HCT116 (cell line): Measurements from ENCODE around the gene ZNF474. TPM values are rescaled to one million over a fixed set of nuclear protein-coding genes. Genes with fewer than 3 reads are reported as not detected.

Source experiments
- ATAC-seq: fragments of 200-7000 bp; cut with Tn5 transposase; 2 replicates; pipeline ENCODE4 v1.9.1; 2020; ENCODE audit warnings: mild to moderate bottlenecking, moderate library complexity
- BruUV-seq: library from RNA; stranded (reverse); fragments of 400-500 nt; replicated peaks from 2 replicates; lab custom pipeline; 2021; lab: Mats Ljungman, UMichigan
- CTCF ChIA-PET: fragments of 300-600 bp; sonication (Branson Sonifier 250); formaldehyde crosslinking; loops from one replicate; lab custom pipeline; 2021; ENCODE audit warnings: antibody characterized with exemption; lab: Charles Lee
- POLR2A ChIA-PET: fragments of 300-600, 350-600 bp; sonication (Branson Sonifier 250); formaldehyde crosslinking; loops from one replicate; lab custom pipeline; 2021; ENCODE audit warnings: antibody characterized with exemption; lab: Charles Lee
- RAD21 ChIA-PET, 2 experiments: fragments of 300-600 bp; sonication (Branson Sonifier 250); formaldehyde crosslinking; loops; one replicate each; lab custom pipeline; 2023; ENCODE audit warnings: low total read pairs in 2 of 2; ENCODE audit not compliant: uncharacterized antibody in 2 of 2, unreplicated experiment in 2 of 2, low non-redundant PET in 1 of 2; lab: Charles Lee
- DNase-seq: peaks from one replicate; pipeline ENCODE4 v3.0.0-alpha.2; 2010; ENCODE audit warnings: low read depth, low spot score
- H2AFZ ChIP-seq: fragments of 200-600 bp; shearing (Covaris generic), sonication (generic); 2 replicates; pipeline ENCODE4 v1.6.1; 2017; ENCODE audit warnings: low read depth, mixed run types, mixed read lengths, antibody characterized with exemption, low read length; ENCODE audit not compliant: poor library complexity, severe bottlenecking
- H3K27ac ChIP-seq: 2 replicates; pipeline ENCODE4 v1.5.1; 2012; ENCODE audit warnings: low read depth, low read length
- H3K27me3 ChIP-seq: fragments of 200-600 bp; sonication (generic); 2 replicates; pipeline ENCODE4 v1.6.1; 2016; ENCODE audit warnings: mixed run types, low read length, mixed read lengths; ENCODE audit not compliant: insufficient read depth
- H3K36me3 ChIP-seq, 2 experiments: fragments of 200-500 bp in 1 of 2; fragments of 200-600 bp in 1 of 2; sonication (Bioruptor generic) in 1 of 2; sonication (generic) in 1 of 2; 2 replicates each; pipeline versions ENCODE4 v1.5.1 to v1.6.1; 2014 to 2016; ENCODE audit warnings: low read length in 2 of 2, inconsistent platforms in 1 of 2, mixed read lengths in 1 of 2, mixed run types in 1 of 2; ENCODE audit not compliant: insufficient read depth in 2 of 2, control insufficient read depth in 1 of 2
- H3K4me1 ChIP-seq, 2 experiments: fragments of 200-600 bp in 1 of 2; sonication (generic) in 1 of 2; 2 replicates each; pipeline versions ENCODE4 v1.5.1 to v1.6.1; 2012 to 2017; ENCODE audit warnings: low read length in 2 of 2, inconsistent platforms in 1 of 2, mild to moderate bottlenecking in 1 of 2, mixed read lengths in 1 of 2, mixed run types in 1 of 2, moderate library complexity in 1 of 2; ENCODE audit not compliant: insufficient read depth in 2 of 2, control insufficient read depth in 1 of 2
- H3K4me2 ChIP-seq: fragments of 200-600 bp; sonication (generic); 2 replicates; pipeline ENCODE4 v1.6.1; 2017; ENCODE audit warnings: mixed run types, low read length, mixed read lengths
- H3K4me3 ChIP-seq, 2 experiments: fragments of 200-600 bp in 1 of 2; sonication (generic) in 1 of 2; replicated peaks in 1 of 2; 2 replicates each; pipeline ENCODE4 v1.5.1; 2011 to 2016; ENCODE audit warnings: low read length in 2 of 2, control low read depth in 1 of 2, low read depth in 1 of 2, mild to moderate bottlenecking in 1 of 2, mixed read lengths in 1 of 2, mixed run types in 1 of 2
- H3K79me2 ChIP-seq: fragments of 200-600 bp; sonication (generic); 2 replicates; pipeline ENCODE4 v1.6.1; 2017; ENCODE audit warnings: mild to moderate bottlenecking, mixed run types, low read length, moderate library complexity, mixed read lengths; ENCODE audit not compliant: insufficient read depth
- H3K9ac ChIP-seq: fragments of 200-600 bp; sonication (generic); 2 replicates; pipeline ENCODE4 v1.6.1; 2016; ENCODE audit warnings: low read length, mixed read lengths
- H3K9me2 ChIP-seq: fragments of 200-600 bp; sonication (generic), shearing (Covaris generic); 2 replicates; pipeline ENCODE4 v1.6.1; 2017; ENCODE audit warnings: mixed run types, mild to moderate bottlenecking, moderate library complexity; ENCODE audit not compliant: insufficient read depth
- H3K9me3 ChIP-seq, 2 experiments: fragments of 200-500 bp in 1 of 2; fragments of 200-600 bp in 1 of 2; sonication (Bioruptor generic) in 1 of 2; sonication (generic) in 1 of 2; 2 replicates each; pipeline ENCODE4 v1.6.1; 2014 to 2017; ENCODE audit warnings: low read length in 2 of 2, mixed read lengths in 2 of 2, inconsistent platforms in 1 of 2, low read depth in 1 of 2, mild to moderate bottlenecking in 1 of 2, mixed run types in 1 of 2, moderate library complexity in 1 of 2; ENCODE audit not compliant: control insufficient read depth in 1 of 2, insufficient read depth in 1 of 2
- H4K20me1 ChIP-seq: fragments of 200-600 bp; sonication (generic), shearing (Covaris generic); 2 replicates; pipeline ENCODE4 v1.6.1; 2017; ENCODE audit warnings: mixed run types, mild to moderate bottlenecking, moderate library complexity; ENCODE audit not compliant: insufficient read depth
- CBX3 ChIP-seq: IDR thresholded peaks from 2 replicates; pipeline ENCODE4 v1.6.1; 2012; ENCODE audit warnings: low read depth
- EGR1 ChIP-seq: IDR thresholded peaks from 2 replicates; pipeline ENCODE4 v1.6.1; 2012; ENCODE audit warnings: low read depth
- POLR2AphosphoS5 ChIP-seq: IDR thresholded peaks from 2 replicates; pipeline ENCODE4 v1.6.1; 2011; ENCODE audit warnings: mild to moderate bottlenecking, low read depth, low read length, moderate library complexity
- intact Hi-C: fragments of 100-400 bp; cut with micrococcal nuclease; formaldehyde crosslinking; loops from 2 replicates; pipeline ENCODE4 v1.10.0; 2022
- total RNA-seq: library from RNA; stranded (reverse); gene quantifications from one replicate; pipeline ENCODE4 v1.2.1, GENCODE V29; 2021; ENCODE audit not compliant: unreplicated experiment
- TF ChIP-seq, protein P1 (sequence below), 3 experiments: fragments of 200-600 bp in 1 of 3; sonication (generic) in 1 of 3; IDR thresholded peaks in 2 of 3; conservative IDR thresholded peaks in 1 of 3; 2 replicates each; pipeline ENCODE4 v1.5.1; 2012 to 2017; ENCODE audit warnings: low read depth in 2 of 3, low read length in 2 of 3, antibody characterized with exemption in 1 of 3, borderline replicate concordance in 1 of 3, control low read depth in 1 of 3, mild to moderate bottlenecking in 1 of 3, mixed read lengths in 1 of 3, mixed run types in 1 of 3, moderate library complexity in 1 of 3; ENCODE audit not compliant: insufficient read depth in 1 of 3
- TF ChIP-seq, protein P2 (sequence below): IDR thresholded peaks from 2 replicates; pipeline ENCODE4 v1.6.1; 2011; ENCODE audit warnings: mild to moderate bottlenecking, low read length, moderate library complexity; ENCODE audit not compliant: insufficient replicate concordance; ENCODE audit errors: extremely low read depth

The ZNF474 gene
- total RNA-seq, 1 experiment from 2014 or later, result 0.37 TPM

DNA sequence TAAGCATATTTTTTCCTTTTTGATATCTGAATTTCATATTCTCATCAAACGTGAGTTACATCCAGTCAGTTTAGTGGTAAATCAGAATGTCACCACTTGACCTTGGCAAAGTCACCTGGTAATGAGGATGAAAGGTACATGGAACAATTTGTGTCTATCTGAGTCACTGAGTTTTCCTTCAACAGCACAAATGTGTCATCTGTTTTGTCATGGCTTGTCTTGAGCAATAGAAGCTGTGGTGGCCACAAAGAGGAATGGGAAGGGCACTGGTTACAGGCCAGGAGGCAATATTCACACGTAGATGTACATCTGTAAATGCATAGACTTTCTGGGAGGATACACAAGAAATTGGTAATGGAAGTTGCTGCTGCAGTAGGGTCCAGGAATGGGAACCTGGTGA is 8.4 kb upstream of the ZNF474 start (continued):
- TF ChIP-seq CBX3, result no peak

DNA sequence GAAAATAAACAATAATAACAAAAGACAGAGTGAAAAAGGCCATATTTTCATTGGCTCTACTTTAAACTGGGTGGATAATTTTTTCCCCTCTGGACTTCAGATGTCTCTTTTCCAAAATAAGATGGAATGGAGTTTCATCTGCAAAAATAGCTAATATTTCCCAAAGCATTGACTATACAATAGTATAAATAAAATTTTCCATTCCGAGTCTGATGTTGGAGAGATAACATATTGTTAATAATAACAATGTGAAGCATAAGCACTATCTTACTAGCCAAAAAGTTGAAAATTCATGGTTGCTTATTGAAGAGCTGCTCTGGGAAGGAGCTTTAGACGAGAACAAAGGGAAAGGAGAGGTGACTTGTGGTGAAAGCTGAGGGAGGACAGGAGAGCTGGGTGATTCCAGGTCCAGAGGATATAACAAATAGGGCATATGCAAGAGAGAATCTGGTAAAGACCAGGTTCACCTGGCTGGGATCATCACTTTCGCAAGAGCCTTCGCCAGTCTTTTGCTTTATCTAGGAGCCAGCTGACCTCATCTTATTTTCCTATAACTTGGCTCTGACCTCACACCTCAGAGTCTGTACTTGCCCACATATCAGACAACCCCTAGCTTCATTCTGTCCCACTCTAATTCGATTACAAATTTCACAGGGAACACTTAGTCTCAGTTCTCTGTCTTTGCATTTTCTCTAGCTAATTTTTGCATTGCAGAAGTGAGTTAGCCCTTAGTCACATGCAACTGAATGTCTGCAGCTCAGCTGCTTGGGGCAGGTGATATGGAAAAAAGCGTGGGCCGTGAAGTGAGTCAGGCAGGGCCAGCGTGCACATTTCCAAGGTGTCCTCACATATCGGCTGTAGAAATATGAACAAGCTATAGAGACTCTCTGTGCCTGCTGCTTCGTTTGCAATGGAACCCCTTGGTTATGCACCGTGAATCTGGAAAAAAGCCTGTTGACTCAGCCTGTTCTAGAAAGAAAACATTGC is 7.6 kb upstream of the ZNF474 start:
- intact Hi-C loops, result no loop called here
- Histone ChIP-seq H3K4me3 (no peak overlapping the region), H3K27ac (no peak overlapping the region), H3K27me3 (no peaks in the 10 kb centered on the region), H3K36me3 (no peaks in the 10 kb centered on the region), H3K4me1 (peaks cover 0 to 6% of the 10 kb centered on the region in 2 experiments; a peak in 1 of 4 replicates), H3K9me2 (no peaks in the 10 kb centered on the region), H4K20me1 (no peaks in the 10 kb centered on the region), H3K79me2 (no peaks in the 10 kb centered on the region), H2AFZ (no peak overlapping the region), H3K4me2 (no peak overlapping the region), H3K9ac (no peak overlapping the region), H3K9me3 (no peaks in the 10 kb centered on the region)
- RAD21 ChIA-PET, result no interaction called here
- POLR2A ChIA-PET, result no interaction called here
- no peak for TF ChIP-seq POLR2AphosphoS5
- no peak for TF ChIP-seq EGR1
- TF ChIP-seq, protein P1, sequence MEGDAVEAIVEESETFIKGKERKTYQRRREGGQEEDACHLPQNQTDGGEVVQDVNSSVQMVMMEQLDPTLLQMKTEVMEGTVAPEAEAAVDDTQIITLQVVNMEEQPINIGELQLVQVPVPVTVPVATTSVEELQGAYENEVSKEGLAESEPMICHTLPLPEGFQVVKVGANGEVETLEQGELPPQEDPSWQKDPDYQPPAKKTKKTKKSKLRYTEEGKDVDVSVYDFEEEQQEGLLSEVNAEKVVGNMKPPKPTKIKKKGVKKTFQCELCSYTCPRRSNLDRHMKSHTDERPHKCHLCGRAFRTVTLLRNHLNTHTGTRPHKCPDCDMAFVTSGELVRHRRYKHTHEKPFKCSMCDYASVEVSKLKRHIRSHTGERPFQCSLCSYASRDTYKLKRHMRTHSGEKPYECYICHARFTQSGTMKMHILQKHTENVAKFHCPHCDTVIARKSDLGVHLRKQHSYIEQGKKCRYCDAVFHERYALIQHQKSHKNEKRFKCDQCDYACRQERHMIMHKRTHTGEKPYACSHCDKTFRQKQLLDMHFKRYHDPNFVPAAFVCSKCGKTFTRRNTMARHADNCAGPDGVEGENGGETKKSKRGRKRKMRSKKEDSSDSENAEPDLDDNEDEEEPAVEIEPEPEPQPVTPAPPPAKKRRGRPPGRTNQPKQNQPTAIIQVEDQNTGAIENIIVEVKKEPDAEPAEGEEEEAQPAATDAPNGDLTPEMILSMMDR (IDR thresholded peaks at IDR 0.05 in 2 of 3, conservative IDR thresholded peaks at IDR 0.05 in 1 of 3; ENCODE audit: borderline replicate concordance in 1 of 3, insufficient read depth in 1 of 3, low read depth in 2 of 3, low read length in 2 of 3), result no peak
- TF ChIP-seq, protein P2, sequence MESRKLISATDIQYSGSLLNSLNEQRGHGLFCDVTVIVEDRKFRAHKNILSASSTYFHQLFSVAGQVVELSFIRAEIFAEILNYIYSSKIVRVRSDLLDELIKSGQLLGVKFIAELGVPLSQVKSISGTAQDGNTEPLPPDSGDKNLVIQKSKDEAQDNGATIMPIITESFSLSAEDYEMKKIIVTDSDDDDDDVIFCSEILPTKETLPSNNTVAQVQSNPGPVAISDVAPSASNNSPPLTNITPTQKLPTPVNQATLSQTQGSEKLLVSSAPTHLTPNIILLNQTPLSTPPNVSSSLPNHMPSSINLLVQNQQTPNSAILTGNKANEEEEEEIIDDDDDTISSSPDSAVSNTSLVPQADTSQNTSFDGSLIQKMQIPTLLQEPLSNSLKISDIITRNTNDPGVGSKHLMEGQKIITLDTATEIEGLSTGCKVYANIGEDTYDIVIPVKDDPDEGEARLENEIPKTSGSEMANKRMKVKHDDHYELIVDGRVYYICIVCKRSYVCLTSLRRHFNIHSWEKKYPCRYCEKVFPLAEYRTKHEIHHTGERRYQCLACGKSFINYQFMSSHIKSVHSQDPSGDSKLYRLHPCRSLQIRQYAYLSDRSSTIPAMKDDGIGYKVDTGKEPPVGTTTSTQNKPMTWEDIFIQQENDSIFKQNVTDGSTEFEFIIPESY, result no peak
- BruUV-seq, result no TSS peak
- CTCF ChIA-PET, result no interaction called here
- ATAC-seq (no peak), DNase-seq (no peak)
